KMS-11 (cell line): ENCODE measurements around the gene TTC14.
"Not testable (repeated sequence)": the region's sequence is repeated elsewhere in the genome, so short reads cannot be mapped to it uniquely, and the experiment has no call there.

Experiments used
- H2AFZ ChIP-seq: fragments of 200-600 bp; sonication (generic); 2 replicates; pipeline ENCODE4 v1.6.1; 2016; ENCODE audit warnings: antibody characterized with exemption, mixed run types, low read depth
- H3K27ac ChIP-seq: fragments of 200-600 bp; sonication (generic); 2 replicates; pipeline ENCODE4 v1.6.1; 2016; ENCODE audit warnings: mild to moderate bottlenecking, mixed run types
- H3K27me3 ChIP-seq: fragments of 200-600 bp; sonication (generic); 2 replicates; pipeline ENCODE4 v1.6.1; 2017; ENCODE audit warnings: mild to moderate bottlenecking, low read depth, mixed run types, moderate library complexity; ENCODE audit not compliant: insufficient read depth
- H3K36me3 ChIP-seq: fragments of 200-600 bp; sonication (generic); 2 replicates; pipeline ENCODE4 v1.6.1; 2017; ENCODE audit warnings: mild to moderate bottlenecking, mixed run types; ENCODE audit not compliant: insufficient read depth
- H3K4me1 ChIP-seq: fragments of 200-600 bp; sonication (generic); 2 replicates; pipeline ENCODE4 v1.6.1; 2016; ENCODE audit warnings: mild to moderate bottlenecking, low read depth, mixed run types; ENCODE audit not compliant: poor library complexity, severe bottlenecking
- H3K4me2 ChIP-seq: fragments of 200-600 bp; sonication (generic); 2 replicates; pipeline ENCODE4 v1.7.0; 2016; ENCODE audit warnings: mild to moderate bottlenecking, mixed run types
- H3K4me3 ChIP-seq: fragments of 200-600 bp; sonication (generic); IDR thresholded peaks from 2 replicates; pipeline ENCODE4 v1.6.1; 2017; ENCODE audit warnings: low read depth, low read length, mixed read lengths; ENCODE audit not compliant: insufficient read depth
- H3K79me2 ChIP-seq: fragments of 200-600 bp; sonication (generic); 2 replicates; pipeline ENCODE4 v1.6.1; 2016; ENCODE audit warnings: low read depth, mixed run types; ENCODE audit not compliant: insufficient read depth
- H3K9ac ChIP-seq: fragments of 200-600 bp; sonication (generic); 2 replicates; pipeline ENCODE4 v1.6.1; 2016; ENCODE audit warnings: mild to moderate bottlenecking, mixed run types
- H4K20me1 ChIP-seq: fragments of 200-600 bp; sonication (generic); 2 replicates; pipeline ENCODE4 v1.6.1; 2016; ENCODE audit warnings: mild to moderate bottlenecking, mixed run types; ENCODE audit not compliant: insufficient read depth
- TF ChIP-seq, protein P1 (sequence below): fragments of 200-600 bp; sonication (generic); conservative IDR thresholded peaks from 2 replicates; pipeline ENCODE4 v1.6.1; 2017; ENCODE audit warnings: low read depth, mild to moderate bottlenecking, antibody characterized with exemption, low read length, moderate library complexity, mixed read lengths

Gene TTC14

DNA sequence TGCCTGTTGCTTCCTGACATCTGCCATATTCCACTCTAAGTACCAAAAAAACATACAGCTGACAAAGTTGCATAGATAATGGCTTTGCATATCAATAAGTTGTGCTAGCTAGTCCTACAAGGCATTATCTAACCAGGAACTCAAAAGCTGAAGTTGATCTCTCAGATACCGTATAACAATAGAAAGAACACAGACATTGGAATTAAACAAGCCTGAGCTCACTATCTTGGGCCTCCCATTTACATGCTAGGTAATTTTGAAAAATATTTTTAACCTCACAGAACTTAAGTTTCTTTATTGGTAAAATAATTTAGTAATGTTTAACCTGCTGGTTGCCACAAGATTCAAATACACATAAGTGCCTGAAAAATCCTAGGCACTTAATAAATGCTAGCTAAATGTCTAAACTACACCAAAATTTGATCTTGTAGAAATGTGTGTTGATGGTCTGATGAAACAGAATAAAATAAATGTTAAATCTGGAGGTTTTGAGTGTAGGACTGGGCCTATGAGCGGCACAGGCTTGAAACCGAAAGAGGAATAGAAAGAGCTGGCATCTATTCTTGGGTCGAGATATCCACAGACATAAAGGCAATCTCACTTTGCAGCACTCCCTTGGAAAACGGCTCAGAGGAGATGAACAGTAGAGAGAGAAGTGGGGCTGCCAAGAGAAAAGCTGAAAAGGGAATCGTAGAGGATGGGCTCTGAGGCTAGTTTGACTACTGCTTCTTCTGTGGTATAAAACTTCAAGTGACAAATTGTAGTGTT is 29.9 kb upstream of the TTC14 start:
- TF ChIP-seq, protein P1, sequence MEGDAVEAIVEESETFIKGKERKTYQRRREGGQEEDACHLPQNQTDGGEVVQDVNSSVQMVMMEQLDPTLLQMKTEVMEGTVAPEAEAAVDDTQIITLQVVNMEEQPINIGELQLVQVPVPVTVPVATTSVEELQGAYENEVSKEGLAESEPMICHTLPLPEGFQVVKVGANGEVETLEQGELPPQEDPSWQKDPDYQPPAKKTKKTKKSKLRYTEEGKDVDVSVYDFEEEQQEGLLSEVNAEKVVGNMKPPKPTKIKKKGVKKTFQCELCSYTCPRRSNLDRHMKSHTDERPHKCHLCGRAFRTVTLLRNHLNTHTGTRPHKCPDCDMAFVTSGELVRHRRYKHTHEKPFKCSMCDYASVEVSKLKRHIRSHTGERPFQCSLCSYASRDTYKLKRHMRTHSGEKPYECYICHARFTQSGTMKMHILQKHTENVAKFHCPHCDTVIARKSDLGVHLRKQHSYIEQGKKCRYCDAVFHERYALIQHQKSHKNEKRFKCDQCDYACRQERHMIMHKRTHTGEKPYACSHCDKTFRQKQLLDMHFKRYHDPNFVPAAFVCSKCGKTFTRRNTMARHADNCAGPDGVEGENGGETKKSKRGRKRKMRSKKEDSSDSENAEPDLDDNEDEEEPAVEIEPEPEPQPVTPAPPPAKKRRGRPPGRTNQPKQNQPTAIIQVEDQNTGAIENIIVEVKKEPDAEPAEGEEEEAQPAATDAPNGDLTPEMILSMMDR = no peak
- no peaks in the 10 kb centered on the region for H3K27me3 ChIP-seq
- no peak overlapping the region for H3K4me2 ChIP-seq
- H3K4me3 ChIP-seq = no peak overlapping the region
- no peak overlapping the region for H3K9ac ChIP-seq
- no peaks in the 10 kb centered on the region for H3K36me3 ChIP-seq
- no peaks in the 10 kb centered on the region for H4K20me1 ChIP-seq
- H2AFZ ChIP-seq = no peak overlapping the region
- H3K4me1 ChIP-seq = no peaks in the 10 kb centered on the region
- H3K27ac ChIP-seq = no peak overlapping the region
- no peaks in the 10 kb centered on the region for H3K79me2 ChIP-seq

DNA sequence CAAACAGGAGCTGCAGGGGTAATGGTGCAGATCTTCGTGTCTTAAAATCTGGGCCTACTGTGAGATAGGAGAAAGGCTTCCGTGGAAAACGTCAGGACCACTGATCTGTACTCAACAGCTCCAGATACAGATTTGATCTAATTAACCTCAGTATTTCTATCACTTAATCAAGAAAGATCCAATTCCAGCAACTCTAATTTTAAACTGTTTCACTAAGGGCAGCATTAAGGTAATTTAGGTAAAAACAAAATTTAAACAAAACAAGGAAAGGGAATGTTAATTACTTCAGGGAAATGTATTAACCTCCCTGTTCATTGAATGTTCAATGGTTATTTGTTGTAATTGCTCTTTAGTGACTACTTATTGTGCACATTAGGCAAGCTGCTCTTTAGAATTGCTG is 26.4 kb upstream of the TTC14 start:
- no peaks in the 10 kb centered on the region for H4K20me1 ChIP-seq
- H3K79me2 ChIP-seq = no peaks in the 10 kb centered on the region
- no peak overlapping the region for H3K4me3 ChIP-seq
- H3K27me3 ChIP-seq = no peaks in the 10 kb centered on the region
- no peaks in the 10 kb centered on the region for H3K36me3 ChIP-seq
- no peak overlapping the region for H3K4me2 ChIP-seq
- H3K4me1 ChIP-seq = no peaks in the 10 kb centered on the region
- no peak overlapping the region for H2AFZ ChIP-seq
- no peak overlapping the region for H3K9ac ChIP-seq
- TF ChIP-seq, protein P1 = no peak
- H3K27ac ChIP-seq = no peak overlapping the region

DNA sequence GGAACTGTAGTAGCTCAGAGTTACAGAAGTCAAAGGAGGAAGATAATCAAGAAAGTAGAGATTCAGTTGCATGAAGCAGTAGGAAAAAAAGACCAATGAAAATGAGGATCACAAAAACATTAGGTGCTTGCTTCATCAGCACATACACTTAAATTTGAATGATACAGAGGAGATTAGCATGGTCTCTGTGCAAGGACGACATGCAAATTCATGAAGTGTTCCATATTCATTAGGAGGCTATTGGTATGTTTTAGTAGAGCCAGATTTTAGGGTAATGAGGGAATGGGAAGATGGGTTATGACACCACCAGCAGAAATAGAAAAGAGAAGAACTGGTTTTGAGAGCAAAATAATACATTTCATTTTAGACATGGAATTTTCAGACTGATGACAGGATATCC is 21.0 kb upstream of the TTC14 start:
- no peak overlapping the region for H3K9ac ChIP-seq
- H3K4me3 ChIP-seq = no peak overlapping the region
- H3K27ac ChIP-seq = no peak overlapping the region
- H3K79me2 ChIP-seq = no peaks in the 10 kb centered on the region
- H2AFZ ChIP-seq = no peak overlapping the region
- no peaks in the 10 kb centered on the region for H3K4me1 ChIP-seq
- H3K27me3 ChIP-seq = no peaks in the 10 kb centered on the region
- TF ChIP-seq, protein P1 = no peak
- no peaks in the 10 kb centered on the region for H4K20me1 ChIP-seq
- no peaks in the 10 kb centered on the region for H3K36me3 ChIP-seq
- no peak overlapping the region for H3K4me2 ChIP-seq

- Histone ChIP-seq H3K36me3 (no peaks in the 10 kb centered on the region), H3K4me2 (no peak overlapping the region), H3K4me3 (no peak overlapping the region), H2AFZ (no peak overlapping the region), H3K79me2 (no peaks in the 10 kb centered on the region), H3K27me3 (no peaks in the 10 kb centered on the region), H3K27ac (no peak overlapping the region), H3K4me1 (peaks cover 4% of the 10 kb centered on the region), H4K20me1 (no peaks in the 10 kb centered on the region), H3K9ac (no peak overlapping the region)
- TF ChIP-seq, protein P1 = no peak
These were observed 11.6 kb upstream of the TTC14 start for GRCh38 chr3:180590396-180590795.

GRCh38 chr3:180593631-180594030 is 8.3 kb upstream of the TTC14 start:
- not testable (repeated sequence) for H3K4me1 ChIP-seq, H3K27me3 ChIP-seq, H3K79me2 ChIP-seq, H2AFZ ChIP-seq, H3K27ac ChIP-seq, H3K9ac ChIP-seq, H3K4me3 ChIP-seq, H3K36me3 ChIP-seq, H4K20me1 ChIP-seq, H3K4me2 ChIP-seq
